Measurements from ENCODE around the gene MEA1.

MEA1 gene

GRCh38 chr6:43037706-43038105 is 24.0 kb upstream of the MEA1 start:
- DNase-seq = no peak

GRCh38 chr6:43037197-43037596 is 23.5 kb upstream of the MEA1 start:
- DNase-seq = no peak

DNA sequence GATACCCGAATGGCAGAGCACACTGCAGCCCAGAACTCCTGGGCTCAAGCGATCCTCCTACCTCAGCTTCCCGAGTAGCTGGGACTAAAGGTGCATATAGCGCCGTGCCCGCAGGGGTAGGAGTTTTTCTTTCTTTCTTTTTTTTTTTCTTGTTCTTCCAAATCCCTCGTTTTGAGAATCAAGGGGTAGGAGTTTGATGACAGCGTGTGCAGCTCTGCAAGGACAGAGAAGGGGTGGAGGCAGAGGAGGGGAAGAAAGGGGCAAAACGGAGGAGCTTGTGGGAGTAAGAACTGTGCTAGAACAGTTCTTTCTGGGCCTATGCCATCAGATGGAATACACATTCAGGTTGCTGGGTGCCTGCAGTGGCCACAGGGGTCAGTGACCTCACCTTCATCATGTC is 23.0 kb upstream of the MEA1 start:
- no peak for DNase-seq

DNA sequence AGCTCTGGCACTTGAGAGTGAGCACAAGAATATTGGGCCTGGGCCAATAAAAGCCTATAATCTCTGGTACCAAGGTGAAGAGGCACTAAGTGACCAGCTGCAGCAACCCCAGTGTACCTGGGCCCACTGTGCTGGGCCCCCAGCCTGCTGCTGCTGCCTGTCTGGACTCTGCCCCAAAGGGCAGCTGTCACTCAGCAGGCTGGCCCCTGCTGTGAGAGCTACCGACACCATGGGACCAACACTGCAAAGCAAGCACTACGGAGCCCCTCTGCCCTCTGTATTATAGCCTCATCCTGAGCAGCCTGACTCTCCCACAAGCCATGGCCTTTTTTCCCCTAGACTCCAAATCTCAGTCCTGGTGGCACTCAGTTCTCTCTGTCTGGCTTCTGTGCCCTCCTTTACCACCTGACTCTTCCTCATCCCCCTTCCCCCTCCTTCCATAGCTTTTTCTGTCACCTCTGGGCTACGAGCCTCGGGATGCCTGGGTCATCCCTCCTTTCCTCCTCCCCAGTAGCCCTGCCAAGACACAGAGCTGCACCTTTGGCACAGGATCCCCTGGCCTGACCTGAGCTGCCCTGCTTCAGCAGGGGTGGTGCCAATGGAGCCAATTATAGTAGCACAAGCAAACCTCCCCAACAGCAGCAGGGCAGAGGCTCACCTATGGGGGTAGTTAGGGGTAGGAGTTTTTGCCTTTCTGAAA is 21.9 kb upstream of the MEA1 start:
- DNase-seq = no peak

GRCh38 chr6:43034190-43034525 is 20.4 kb upstream of the MEA1 start:
- DNase-seq = no peak

- DNase-seq = no peak
Observed at GRCh38 chr6:43033496-43034189, 19.9 kb upstream of the MEA1 start.

DNA sequence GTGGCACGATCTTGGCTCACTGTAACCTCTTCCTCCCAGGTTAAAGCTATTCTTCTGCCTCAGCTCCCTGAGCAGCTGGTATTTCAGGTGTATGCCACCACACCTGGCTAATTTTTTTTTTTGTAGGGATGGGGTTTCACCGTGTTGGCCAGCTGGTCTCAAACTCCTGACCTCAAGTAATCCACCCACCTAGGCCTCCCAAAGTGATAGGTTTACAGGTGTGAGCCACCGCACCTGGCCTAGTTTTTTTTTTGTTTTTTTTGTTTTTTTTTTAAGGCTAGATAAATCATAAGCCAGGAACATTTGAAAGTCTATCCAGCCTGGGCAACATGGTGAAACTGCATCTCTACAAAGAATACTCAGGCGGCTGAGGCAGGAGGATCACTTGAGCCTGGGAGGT is 18.6 kb upstream of the MEA1 start:
- DNase-seq = no peak

- no peak for DNase-seq
Observed at GRCh38 chr6:43029120-43029519, 15.4 kb upstream of the MEA1 start.

DNA sequence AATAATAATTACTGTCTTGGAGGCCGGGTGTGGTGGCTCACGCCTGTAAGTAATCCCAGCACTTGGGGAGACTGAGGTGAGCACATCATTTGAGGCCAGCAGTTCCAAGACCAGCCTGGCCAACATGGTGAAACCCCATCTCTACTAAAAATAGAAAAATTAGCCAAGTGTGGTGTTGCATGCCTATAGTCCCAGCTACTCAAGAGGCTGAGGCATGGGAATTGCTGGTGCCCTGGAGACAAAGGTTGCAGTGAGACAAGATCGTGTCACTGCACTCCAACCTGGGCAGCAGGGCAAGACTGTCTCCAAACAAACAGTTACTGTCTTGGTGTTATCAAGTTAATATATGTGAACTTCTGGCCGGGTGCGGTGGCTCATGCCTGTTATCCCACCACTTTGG is 12.6 kb upstream of the MEA1 start:
- no peak for DNase-seq

- no peak for DNase-seq
Observed at GRCh38 chr6:43024436-43024835, 10.7 kb upstream of the MEA1 start.

DNA sequence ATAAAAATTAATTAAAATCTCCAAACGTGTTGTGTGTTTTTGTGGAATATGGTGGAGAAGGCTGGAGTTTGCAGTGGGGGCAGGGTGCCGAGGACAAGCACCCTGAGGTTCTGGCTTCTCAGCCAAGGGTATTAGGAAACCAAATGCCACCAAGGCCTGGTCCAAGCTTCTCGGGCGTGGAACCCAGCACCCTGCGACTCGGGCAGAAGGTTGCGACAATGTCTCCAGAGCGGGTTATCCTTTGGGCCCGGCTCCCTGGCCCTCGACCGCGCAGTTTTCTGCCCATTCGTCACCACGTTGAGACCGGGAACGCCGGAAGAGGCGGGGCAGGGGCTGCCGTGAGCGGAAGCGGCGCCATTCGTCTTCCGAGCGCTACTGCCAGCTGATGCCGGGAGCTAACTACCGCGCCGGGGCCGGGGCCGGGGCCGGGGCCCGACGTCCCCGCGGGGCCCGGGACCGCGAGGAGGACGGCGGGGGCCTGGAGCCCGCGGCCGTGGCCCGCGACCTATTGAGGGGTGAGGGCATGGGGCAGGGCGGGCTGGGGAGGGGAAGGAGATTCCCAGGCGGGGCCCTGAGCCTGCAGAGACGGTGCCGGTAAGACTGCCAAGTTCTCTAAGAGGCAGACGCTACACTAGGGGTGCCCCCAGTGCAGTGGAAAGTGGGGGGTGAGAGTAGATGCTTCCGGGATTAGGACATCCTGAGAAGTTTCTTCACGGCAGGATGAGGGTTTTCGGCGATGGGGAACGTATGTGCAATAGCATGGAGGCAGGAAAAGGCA is 7.7 kb upstream of the MEA1 start, which contains the start of gene RRP36:
RRP36 (plus strand) TSS at position 354 of the 778 bp plus-strand sequence; CDS start at position 386, 32 bp downstream.
- DNase-seq = peak; percentile 69

GRCh38 chr6:43020847-43021246 is 7.1 kb upstream of the MEA1 start:
- DNase-seq = no peak

DNA sequence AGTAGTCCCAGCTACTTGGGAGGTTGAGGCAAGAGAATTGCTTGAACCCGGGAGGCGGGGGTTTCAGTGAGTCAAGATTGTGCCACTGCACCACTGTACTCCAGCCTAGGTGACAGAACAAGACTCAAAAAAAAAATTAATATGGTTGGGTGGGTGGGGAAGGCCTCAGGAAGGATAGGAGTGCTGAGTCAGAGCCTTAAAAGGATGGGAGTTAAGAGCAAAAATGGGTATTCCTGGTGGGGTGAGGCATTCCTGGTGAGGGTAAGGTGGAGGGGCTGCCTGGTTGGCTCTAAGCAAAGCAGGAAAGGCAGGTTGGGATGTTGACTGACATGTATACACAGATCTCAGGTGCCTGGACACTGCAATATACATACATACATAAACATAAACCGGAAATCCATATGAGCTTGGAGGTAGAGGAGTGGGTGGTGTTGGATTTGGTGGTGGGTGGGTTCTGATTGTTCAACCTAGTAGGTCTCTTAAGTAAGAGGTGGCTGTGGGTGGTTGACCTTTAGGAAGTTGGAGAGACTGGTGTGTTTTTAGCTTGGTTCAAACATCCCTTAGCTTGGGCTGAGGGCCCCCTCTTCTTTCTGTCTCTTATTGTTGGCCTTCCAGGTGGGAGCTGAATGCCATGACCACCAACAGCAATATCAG is 6.4 kb upstream of the MEA1 start:
- DNase-seq = no peak

DNA sequence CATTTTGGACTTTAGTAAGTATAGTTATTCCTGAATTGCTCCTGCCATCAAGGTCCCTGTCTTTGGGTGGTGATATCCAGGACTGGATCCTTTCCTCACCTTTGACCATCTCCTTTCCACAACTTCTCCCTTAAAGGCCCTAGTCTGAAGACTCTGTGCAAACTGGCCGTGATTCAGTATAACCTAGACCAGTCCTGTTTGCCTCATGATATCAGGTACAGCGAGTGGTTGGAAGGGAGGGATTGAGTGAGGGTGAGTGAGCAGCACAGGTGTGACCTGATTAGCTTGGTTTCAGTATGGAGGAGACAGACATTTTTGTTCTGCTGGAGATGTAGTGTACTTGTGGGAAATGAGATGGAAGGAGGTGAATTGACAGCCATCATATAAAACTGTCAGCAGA is 5.4 kb upstream of the MEA1 start:
- no peak for DNase-seq

DNA sequence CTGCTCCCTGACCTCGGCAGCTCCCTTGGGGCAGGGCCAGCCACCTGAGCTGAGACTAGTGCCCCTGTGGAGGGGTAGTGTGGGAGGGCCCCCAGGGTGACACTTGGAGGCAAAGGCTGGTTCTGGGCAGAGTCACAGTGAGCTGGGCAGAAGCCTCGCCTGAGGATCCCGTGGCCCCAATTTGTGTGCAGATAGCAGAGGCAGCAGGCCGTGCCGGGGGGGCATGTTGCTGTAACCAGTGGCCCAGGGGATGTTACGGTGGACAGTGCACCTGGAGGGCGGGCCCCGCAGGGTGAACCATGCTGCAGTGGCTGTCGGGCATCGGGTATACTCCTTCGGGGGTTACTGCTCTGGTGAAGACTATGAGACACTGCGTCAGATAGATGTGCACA is 3.2 kb upstream of the MEA1 start:
- DNase-seq = no peak

- DNase-seq = no peak
Observed at GRCh38 chr6:43016176-43016942, 2.6 kb upstream of the MEA1 start.

DNA sequence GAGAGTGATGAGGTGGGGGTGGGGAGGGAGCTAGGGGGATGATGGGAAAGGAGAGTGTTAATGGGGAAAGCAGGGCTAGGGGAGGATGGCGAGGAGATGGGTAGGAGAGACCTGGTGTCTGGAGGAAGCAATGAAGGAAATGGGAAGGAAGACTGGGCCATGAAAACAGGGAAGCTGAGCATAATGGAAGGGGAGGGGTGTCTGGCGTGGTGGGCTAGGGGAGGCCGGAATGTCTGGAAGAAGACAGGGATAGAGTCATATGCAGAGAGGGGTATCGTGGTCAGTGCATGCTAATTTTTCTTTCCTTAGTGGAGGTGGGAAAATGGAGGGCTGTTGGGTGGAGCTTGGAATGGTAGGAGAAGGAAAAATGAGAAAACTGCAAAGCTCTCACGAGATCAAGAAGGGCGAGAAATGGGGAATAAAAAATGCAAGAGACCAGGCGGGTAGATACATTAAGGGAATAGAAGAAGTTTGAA is 726 bp upstream of the MEA1 start:
- DNase-seq = no peak

DNA sequence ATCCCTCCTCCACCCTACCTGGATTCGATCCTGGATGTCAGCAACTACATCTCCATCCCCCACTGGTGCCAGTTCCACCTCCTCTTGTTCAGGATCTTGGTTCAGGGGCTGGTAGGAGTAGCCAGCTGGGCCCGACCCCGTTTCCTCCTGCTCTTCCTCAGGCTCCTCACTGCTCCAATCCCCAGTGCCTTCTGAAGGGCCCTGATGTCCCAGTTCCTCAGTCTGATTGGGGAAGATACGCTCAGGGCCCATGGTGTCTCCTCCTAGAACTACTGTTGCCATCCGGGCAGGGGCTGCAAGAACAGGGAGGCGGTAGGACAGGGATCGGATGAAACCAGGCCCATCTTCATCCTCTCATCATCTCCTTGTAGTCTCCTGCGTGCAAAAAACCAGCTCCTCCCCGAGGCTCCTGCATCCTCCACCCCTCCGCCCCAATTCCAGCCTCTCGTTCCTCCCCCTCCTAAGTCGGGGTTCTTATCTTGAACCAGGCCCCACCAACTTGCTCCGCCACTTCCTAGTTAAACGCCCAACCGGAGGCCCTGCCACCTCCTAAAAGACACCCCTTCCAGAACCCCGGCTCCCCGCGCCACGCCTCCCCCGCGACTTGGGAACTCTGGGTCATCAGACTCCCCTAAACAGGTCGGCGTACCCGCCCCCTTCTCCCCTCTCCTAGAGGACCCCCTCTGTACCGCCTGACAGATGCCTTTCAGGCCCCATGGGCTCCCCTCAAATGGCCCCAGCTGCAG is 476 bp downstream of the MEA1 start:
- DNase-seq = peak; percentile 79

DNA sequence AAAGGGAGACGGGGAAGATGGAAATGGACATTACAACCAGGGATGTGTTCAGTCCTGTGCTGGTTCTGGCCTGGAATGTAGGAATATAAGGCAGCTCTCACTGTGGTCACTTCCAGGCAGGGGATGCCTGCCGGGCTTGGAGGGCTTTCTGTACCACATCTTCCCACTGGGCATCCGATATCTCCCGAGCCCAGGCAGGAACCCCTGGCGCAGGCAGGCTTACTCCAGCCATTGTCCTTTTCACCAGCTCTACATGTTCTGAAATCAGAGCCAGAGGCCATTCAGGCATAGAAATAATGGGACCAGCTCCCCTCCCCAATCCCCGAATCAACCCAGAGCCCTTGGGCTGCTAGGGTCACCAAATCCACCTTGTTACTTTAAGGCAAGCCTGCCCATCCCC is 1.4 kb downstream of the MEA1 start:
- no peak for DNase-seq

- DNase-seq = no peak
Observed at GRCh38 chr6:43011207-43011606, 2.5 kb downstream of the MEA1 start.

DNA sequence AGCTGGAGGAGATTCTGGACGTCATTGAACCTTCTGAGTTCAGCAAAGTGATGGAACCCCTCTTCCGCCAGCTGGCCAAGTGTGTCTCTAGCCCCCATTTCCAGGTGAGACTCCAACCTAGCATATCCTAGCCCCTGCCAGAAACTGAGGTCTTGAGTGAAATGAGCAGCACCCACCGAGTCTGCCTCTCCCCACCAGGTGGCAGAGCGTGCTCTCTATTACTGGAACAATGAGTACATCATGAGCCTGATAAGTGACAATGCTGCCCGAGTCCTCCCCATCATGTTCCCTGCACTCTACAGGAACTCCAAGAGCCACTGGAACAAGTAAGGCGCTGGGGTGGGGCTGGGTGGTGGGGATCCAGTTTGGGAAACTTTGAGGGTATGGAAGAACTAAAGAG is 4.6 kb downstream of the MEA1 start:
- no peak for DNase-seq

GRCh38 chr6:43007126-43007525 is 6.6 kb downstream of the MEA1 start:
- DNase-seq = no peak
